Erythroblast (primary cell): ENCODE results near the gene TXNIP.

ENCODE experiments used
- GATA1 ChIP-seq: IDR thresholded peaks from 2 replicates; pipeline ENCODE4 v1.6.1; 2011; ENCODE audit warnings: low read depth, mild to moderate bottlenecking, control low read depth, low read length, moderate library complexity
- POLR2A ChIP-seq: IDR thresholded peaks from 2 replicates; pipeline ENCODE4 v1.6.1; 2011; ENCODE audit warnings: mild to moderate bottlenecking, low read length

DNA sequence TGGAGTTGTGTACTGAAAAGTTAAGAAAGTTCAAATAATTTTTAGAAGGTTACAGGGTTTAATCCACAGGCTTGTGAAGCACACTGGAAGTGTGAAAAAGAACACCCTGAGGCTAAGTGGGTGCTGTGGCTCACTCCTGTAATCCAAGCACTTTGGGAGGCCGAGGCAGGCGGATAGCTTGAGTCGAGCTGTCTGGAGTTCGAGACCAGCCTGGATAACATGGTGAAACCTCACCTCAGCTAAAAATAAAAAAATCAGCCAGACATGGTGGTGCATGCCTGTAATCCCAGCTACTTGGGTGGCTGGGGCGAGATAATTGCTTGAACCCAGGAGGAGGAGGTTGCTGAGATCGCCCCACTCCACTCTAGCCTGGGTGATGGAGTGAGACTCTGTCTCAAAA lies 9.8 kb downstream of the TXNIP start:
- TF ChIP-seq GATA1 (no peak), POLR2A (no peak)
